Thyroid gland (tissue), 4 donors: Measurements from ENCODE around the gene TAF11L13. TPM values are rescaled to one million over a fixed set of nuclear protein-coding genes. Genes with fewer than 3 reads are reported as not detected.
"Not testable (repeated sequence)": the region's sequence is repeated elsewhere in the genome, so short reads cannot be mapped to it uniquely, and the experiment has no call there.

Source experiments
- DNase-seq, 2 donors: peaks; one replicate each; pipeline ENCODE4 v3.0.0-alpha.2; 2019
- H3K27ac ChIP-seq, 3 donors: fragments of 200-600 bp; sonication (generic); 1 replicate in 2 of 3; 2 replicates in 1 of 3; pipeline ENCODE4 v1.5.1; 2016 to 2019; ENCODE audit warnings: mild to moderate bottlenecking in 1 of 3, moderate library complexity in 1 of 3
- H3K27me3 ChIP-seq: fragments of 200-600 bp; sonication (generic); one replicate; pipeline ENCODE4 v1.5.1; 2019
- H3K36me3 ChIP-seq, 2 donors: fragments of 200-600 bp; sonication (generic); one replicate each; pipeline ENCODE4 v1.5.1; 2016 to 2019
- H3K4me1 ChIP-seq, 2 donors: fragments of 200-600 bp; sonication (generic); one replicate each; pipeline ENCODE4 v1.5.1; 2017 to 2019
- H3K4me3 ChIP-seq, 3 donors: fragments of 200-600 bp; sonication (generic); replicated peaks in 1 of 3; 1 replicate in 2 of 3; 2 replicates in 1 of 3; pipeline ENCODE4 v1.5.1; 2016; ENCODE audit warnings: mild to moderate bottlenecking in 1 of 3
- H3K9me3 ChIP-seq: fragments of 200-600 bp; sonication (generic); one replicate; pipeline ENCODE4 v1.5.1; 2017
- CTCF ChIP-seq, 6 experiments: fragments of 200-600 bp in 3 of 6; fragments of 450-650 bp in 3 of 6; sonication (generic) in 3 of 6; IDR thresholded peaks; one replicate each; pipeline ENCODE4 v1.5.1; 2016 to 2019; ENCODE audit warnings: antibody characterized with exemption in 6 of 6, mild to moderate bottlenecking in 2 of 6, inconsistent platforms in 1 of 6, moderate library complexity in 1 of 6
- POLR2A ChIP-seq, 2 donors: fragments of 450-650 bp; IDR thresholded peaks; one replicate each; pipeline ENCODE4 v1.6.1; 2017; ENCODE audit warnings: antibody characterized with exemption in 2 of 2, mild to moderate bottlenecking in 2 of 2, moderate library complexity in 1 of 2
- WGBS, 2 donors: methylation state at CpG; one replicate each; pipeline ENCODE4 v1.1.5; 2017; 5-methylcytosine and 5-hydroxymethylcytosine counted together
- intact Hi-C: fragments of 100-400 bp; cut with DNase I; formaldehyde crosslinking; loops from one replicate; pipeline ENCODE4 v1.15.1; 2023
- total RNA-seq, 4 donors: library from RNA; depleted of rRNA; stranded (reverse); fragments of >200 nt; gene quantifications; one replicate each; pipeline ENCODE4 v1.2.3, GENCODE V29; 2016

The TAF11L13 gene
- not detected for total RNA-seq

GRCh38 chr5:17631788-17632187, at the start of gene TAF11L13:
TSS of gene TAF11L13 (plus strand) at chr5:17632088.
- H3K27me3 ChIP-seq, H3K36me3 ChIP-seq, intact Hi-C loops, H3K4me3 ChIP-seq, H3K27ac ChIP-seq, H3K9me3 ChIP-seq, H3K4me1 ChIP-seq, DNase-seq: not testable (repeated sequence)
- WGBS, 2 donors, result 95 to 97% methylated on average over 9 to 10 of the region's 12 CpGs

GRCh38 chr5:17585658-17586057, 46.2 kb upstream of the TAF11L13 start, which contains the start of gene TAF11L7:
TSS of gene TAF11L7 (minus strand) at chr5:17585758.
- DNase-seq, H3K27ac ChIP-seq, H3K36me3 ChIP-seq, H3K4me3 ChIP-seq, intact Hi-C loops, H3K4me1 ChIP-seq, H3K9me3 ChIP-seq, H3K27me3 ChIP-seq: not testable (repeated sequence)
- no CpG with 5 or more reads among the region's 16 CpGs for WGBS, 2 donors

GRCh38 chr5:17590860-17591259, 41.0 kb upstream of the TAF11L13 start, which contains the start of gene TAF11L8:
TSS of gene TAF11L8 (minus strand) at chr5:17590960.
- intact Hi-C loops, H3K36me3 ChIP-seq, H3K9me3 ChIP-seq: not testable (repeated sequence)

GRCh38 chr5:17594255-17594654, 37.6 kb upstream of the TAF11L13 start, which contains the start of gene TAF11L9:
TSS of gene TAF11L9 (minus strand) at chr5:17594394.
- H3K36me3 ChIP-seq, DNase-seq, intact Hi-C loops, H3K4me3 ChIP-seq, H3K4me1 ChIP-seq, H3K27me3 ChIP-seq, H3K27ac ChIP-seq, H3K9me3 ChIP-seq: not testable (repeated sequence)
- 92 to 93% methylated on average over 11 to 12 of the region's 15 CpGs for WGBS, 2 donors

More at GRCh38 chr5:17590860-17591259, 41.0 kb upstream of the TAF11L13 start, which contains the start of gene TAF11L8:
- not testable (repeated sequence) for H3K27ac ChIP-seq, H3K27me3 ChIP-seq, DNase-seq, H3K4me1 ChIP-seq, H3K4me3 ChIP-seq
- no CpG with 5 or more reads among the region's 16 CpGs for WGBS, 2 donors

- DNase-seq, H3K4me1 ChIP-seq, H3K27me3 ChIP-seq, H3K9me3 ChIP-seq, H3K27ac ChIP-seq, H3K36me3 ChIP-seq, intact Hi-C loops, H3K4me3 ChIP-seq: not testable (repeated sequence)
- 90% methylated on average over 2 of the region's 15 CpGs; no CpG with 5 or more reads in 1 of the 2 donors for WGBS, 2 donors
Observed at GRCh38 chr5:17597728-17598127, 34.2 kb upstream of the TAF11L13 start, which contains the start of gene TAF11L10. TSS of gene TAF11L10 (minus strand) at chr5:17597828.

GRCh38 chr5:17603880-17604279, 28.0 kb upstream of the TAF11L13 start, which contains the start of gene TAF11L11:
TSS of gene TAF11L11 (plus strand) at chr5:17604183.
- H3K9me3 ChIP-seq, H3K27me3 ChIP-seq, H3K4me3 ChIP-seq, intact Hi-C loops, H3K36me3 ChIP-seq, DNase-seq, H3K4me1 ChIP-seq, H3K27ac ChIP-seq: not testable (repeated sequence)
- 74 to 82% methylated on average over 6 of the region's 6 CpGs for WGBS, 2 donors

GRCh38 chr5:17604951-17605350, 26.9 kb upstream of the TAF11L13 start:
- H3K27ac ChIP-seq, result no peak overlapping the region
- no peak overlapping the region for H3K4me3 ChIP-seq
- 91 to 97% methylated on average over 14 of the region's 14 CpGs for WGBS, 2 donors
- H3K9me3 ChIP-seq, result no peaks in the 10 kb centered on the region
- TF ChIP-seq CTCF (IDR thresholded peaks at IDR 0.05), result no peak
- no peak for TF ChIP-seq POLR2A (IDR thresholded peaks at IDR 0.05)
- H3K27me3 ChIP-seq, result no peaks in the 10 kb centered on the region
- no peaks in the 10 kb centered on the region for H3K36me3 ChIP-seq
- no peaks in the 10 kb centered on the region for H3K4me1 ChIP-seq
- intact Hi-C loops, result no loop called here
- DNase-seq, result no peak

GRCh38 chr5:17607461-17607860, 24.4 kb upstream of the TAF11L13 start:
- intact Hi-C loops, result not testable (repeated sequence)
- WGBS, 2 donors, result 79 to 85% methylated on average over 4 of the region's 4 CpGs

GRCh38 chr5:17610092-17610491, 21.8 kb upstream of the TAF11L13 start, which contains the start of gene TAF11L12:
TSS of gene TAF11L12 (plus strand) at chr5:17610392.
- H3K4me1 ChIP-seq, DNase-seq, H3K27ac ChIP-seq, intact Hi-C loops, H3K27me3 ChIP-seq, H3K9me3 ChIP-seq, H3K36me3 ChIP-seq, H3K4me3 ChIP-seq: not testable (repeated sequence)
- 68 to 87% methylated on average over 2 of the region's 2 CpGs for WGBS, 2 donors

More at GRCh38 chr5:17607461-17607860, 24.4 kb upstream of the TAF11L13 start:
- not testable (repeated sequence) for H3K9me3 ChIP-seq, H3K36me3 ChIP-seq, H3K4me3 ChIP-seq, DNase-seq, H3K4me1 ChIP-seq, H3K27me3 ChIP-seq, H3K27ac ChIP-seq
